H1 (cell line): ENCODE results near the gene GOLIM4. TPM values are rescaled to one million over a fixed set of nuclear protein-coding genes. Genes with fewer than 3 reads are reported as not detected.

Experiments used
- GTF2F1 ChIP-seq: IDR thresholded peaks from 2 replicates; pipeline ENCODE4 v1.6.1; 2012; ENCODE audit warnings: low read depth, low read length, improper control_type of control experiment, borderline replicate concordance
- RFX5 ChIP-seq: IDR thresholded peaks from 2 replicates; pipeline ENCODE4 v1.6.1; 2011; ENCODE audit warnings: low read depth, low read length, improper control_type of control experiment, borderline replicate concordance
- polyA plus RNA-seq, 7 experiments: library from polyadenylated mRNA; depleted of rRNA in 3 of 7; stranded (reverse) in 5 of 7; unstranded in 2 of 7; fragments of >200 nt in 5 of 7; fragments of 200-250 nt in 2 of 7; gene quantifications; 1 replicate in 5 of 7; 2 replicates in 1 of 7; 4 replicates in 1 of 7; pipeline versions ENCODE4 v1.2.1 to v1.2.3, GENCODE V29; 2011 to 2013; ENCODE audit warnings: missing spikeins in 2 of 7, mixed read lengths in 2 of 7
- total RNA-seq: library from RNA; stranded (reverse); fragmentation: NEBNext Ultra II Directional; extraction: Animal tissue kit (Norgen Biotek cat#: 25700); gene quantifications from 2 replicates; pipeline ENCODE4 v1.2.1, GENCODE V29; 2021
- TF ChIP-seq, protein P1 (sequence below): fragments of 300-600 bp; sonication (generic); IDR thresholded peaks from 2 replicates; pipeline ENCODE4 v1.7.1; 2012; ENCODE audit warnings: low read length, moderate library complexity, mild to moderate bottlenecking, inconsistent platforms; ENCODE audit not compliant: insufficient replicate concordance

GOLIM4 gene
- total and polyA plus RNA-seq, 2 of the 8 experiments (the other 6 are each of a cell fraction or from before 2014, with no cell fraction given) = 5.6 to 29.7 TPM

DNA sequence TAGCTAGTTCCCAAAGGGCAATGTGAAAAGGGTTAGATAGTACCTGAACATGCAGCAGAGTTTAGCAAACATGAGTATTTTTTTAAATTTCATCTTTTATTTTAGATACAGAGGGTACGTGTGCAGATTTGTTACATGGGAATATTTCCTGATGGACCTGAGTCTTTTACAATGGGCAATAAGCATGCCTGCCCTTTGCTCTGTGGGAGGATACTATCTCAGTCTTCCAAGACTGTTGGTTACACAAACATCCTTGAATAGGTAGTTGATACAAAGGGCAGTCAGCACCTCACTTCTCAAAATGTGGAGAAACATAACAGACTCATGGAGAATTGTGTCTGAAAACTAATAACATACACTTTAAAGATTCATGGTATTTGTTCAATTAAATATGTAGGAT lies 103.3 kb downstream of the GOLIM4 start (continued):
- TF ChIP-seq, protein P1, sequence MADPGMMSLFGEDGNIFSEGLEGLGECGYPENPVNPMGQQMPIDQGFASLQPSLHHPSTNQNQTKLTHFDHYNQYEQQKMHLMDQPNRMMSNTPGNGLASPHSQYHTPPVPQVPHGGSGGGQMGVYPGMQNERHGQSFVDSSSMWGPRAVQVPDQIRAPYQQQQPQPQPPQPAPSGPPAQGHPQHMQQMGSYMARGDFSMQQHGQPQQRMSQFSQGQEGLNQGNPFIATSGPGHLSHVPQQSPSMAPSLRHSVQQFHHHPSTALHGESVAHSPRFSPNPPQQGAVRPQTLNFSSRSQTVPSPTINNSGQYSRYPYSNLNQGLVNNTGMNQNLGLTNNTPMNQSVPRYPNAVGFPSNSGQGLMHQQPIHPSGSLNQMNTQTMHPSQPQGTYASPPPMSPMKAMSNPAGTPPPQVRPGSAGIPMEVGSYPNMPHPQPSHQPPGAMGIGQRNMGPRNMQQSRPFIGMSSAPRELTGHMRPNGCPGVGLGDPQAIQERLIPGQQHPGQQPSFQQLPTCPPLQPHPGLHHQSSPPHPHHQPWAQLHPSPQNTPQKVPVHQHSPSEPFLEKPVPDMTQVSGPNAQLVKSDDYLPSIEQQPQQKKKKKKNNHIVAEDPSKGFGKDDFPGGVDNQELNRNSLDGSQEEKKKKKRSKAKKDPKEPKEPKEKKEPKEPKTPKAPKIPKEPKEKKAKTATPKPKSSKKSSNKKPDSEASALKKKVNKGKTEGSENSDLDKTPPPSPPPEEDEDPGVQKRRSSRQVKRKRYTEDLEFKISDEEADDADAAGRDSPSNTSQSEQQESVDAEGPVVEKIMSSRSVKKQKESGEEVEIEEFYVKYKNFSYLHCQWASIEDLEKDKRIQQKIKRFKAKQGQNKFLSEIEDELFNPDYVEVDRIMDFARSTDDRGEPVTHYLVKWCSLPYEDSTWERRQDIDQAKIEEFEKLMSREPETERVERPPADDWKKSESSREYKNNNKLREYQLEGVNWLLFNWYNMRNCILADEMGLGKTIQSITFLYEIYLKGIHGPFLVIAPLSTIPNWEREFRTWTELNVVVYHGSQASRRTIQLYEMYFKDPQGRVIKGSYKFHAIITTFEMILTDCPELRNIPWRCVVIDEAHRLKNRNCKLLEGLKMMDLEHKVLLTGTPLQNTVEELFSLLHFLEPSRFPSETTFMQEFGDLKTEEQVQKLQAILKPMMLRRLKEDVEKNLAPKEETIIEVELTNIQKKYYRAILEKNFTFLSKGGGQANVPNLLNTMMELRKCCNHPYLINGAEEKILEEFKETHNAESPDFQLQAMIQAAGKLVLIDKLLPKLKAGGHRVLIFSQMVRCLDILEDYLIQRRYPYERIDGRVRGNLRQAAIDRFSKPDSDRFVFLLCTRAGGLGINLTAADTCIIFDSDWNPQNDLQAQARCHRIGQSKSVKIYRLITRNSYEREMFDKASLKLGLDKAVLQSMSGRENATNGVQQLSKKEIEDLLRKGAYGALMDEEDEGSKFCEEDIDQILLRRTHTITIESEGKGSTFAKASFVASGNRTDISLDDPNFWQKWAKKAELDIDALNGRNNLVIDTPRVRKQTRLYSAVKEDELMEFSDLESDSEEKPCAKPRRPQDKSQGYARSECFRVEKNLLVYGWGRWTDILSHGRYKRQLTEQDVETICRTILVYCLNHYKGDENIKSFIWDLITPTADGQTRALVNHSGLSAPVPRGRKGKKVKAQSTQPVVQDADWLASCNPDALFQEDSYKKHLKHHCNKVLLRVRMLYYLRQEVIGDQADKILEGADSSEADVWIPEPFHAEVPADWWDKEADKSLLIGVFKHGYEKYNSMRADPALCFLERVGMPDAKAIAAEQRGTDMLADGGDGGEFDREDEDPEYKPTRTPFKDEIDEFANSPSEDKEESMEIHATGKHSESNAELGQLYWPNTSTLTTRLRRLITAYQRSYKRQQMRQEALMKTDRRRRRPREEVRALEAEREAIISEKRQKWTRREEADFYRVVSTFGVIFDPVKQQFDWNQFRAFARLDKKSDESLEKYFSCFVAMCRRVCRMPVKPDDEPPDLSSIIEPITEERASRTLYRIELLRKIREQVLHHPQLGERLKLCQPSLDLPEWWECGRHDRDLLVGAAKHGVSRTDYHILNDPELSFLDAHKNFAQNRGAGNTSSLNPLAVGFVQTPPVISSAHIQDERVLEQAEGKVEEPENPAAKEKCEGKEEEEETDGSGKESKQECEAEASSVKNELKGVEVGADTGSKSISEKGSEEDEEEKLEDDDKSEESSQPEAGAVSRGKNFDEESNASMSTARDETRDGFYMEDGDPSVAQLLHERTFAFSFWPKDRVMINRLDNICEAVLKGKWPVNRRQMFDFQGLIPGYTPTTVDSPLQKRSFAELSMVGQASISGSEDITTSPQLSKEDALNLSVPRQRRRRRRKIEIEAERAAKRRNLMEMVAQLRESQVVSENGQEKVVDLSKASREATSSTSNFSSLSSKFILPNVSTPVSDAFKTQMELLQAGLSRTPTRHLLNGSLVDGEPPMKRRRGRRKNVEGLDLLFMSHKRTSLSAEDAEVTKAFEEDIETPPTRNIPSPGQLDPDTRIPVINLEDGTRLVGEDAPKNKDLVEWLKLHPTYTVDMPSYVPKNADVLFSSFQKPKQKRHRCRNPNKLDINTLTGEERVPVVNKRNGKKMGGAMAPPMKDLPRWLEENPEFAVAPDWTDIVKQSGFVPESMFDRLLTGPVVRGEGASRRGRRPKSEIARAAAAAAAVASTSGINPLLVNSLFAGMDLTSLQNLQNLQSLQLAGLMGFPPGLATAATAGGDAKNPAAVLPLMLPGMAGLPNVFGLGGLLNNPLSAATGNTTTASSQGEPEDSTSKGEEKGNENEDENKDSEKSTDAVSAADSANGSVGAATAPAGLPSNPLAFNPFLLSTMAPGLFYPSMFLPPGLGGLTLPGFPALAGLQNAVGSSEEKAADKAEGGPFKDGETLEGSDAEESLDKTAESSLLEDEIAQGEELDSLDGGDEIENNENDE = no peak
- TF ChIP-seq RFX5 (no peak), GTF2F1 (no peak)
